GM21825 (cell line): ENCODE results near the gene PRADC1.
"Not testable (repeated sequence)": the region's sequence is repeated elsewhere in the genome, so short reads cannot be mapped to it uniquely, and the experiment has no call there.

Experiments
- ATAC-seq: cut with Tn5 transposase; IDR thresholded peaks from one replicate; pipeline ENCODE4 v1.9.1; 2021; ENCODE audit warnings: mild to moderate bottlenecking, moderate library complexity; ENCODE audit not compliant: unreplicated experiment

The PRADC1 gene

GRCh38 chr2:73205611-73206010 is 27.4 kb downstream of the PRADC1 start:
- no peak for ATAC-seq

GRCh38 chr2:73203055-73203681 is 29.9 kb downstream of the PRADC1 start:
- ATAC-seq = no peak

GRCh38 chr2:73202156-73203054 is 30.6 kb downstream of the PRADC1 start, which contains the start of gene NOTO:
Gene NOTO (plus strand): TSS chr2:73202574. CDS start chr2:73202667, 93 bp downstream.
- no peak for ATAC-seq

- ATAC-seq = not testable (repeated sequence)
Observed at GRCh38 chr2:73200281-73200680, 32.8 kb downstream of the PRADC1 start.

- ATAC-seq = no peak
Observed at GRCh38 chr2:73197579-73197978, 35.5 kb downstream of the PRADC1 start.

GRCh38 chr2:73187549-73187948 is 45.5 kb downstream of the PRADC1 start:
- no peak for ATAC-seq

- ATAC-seq = no peak
Observed at GRCh38 chr2:73185965-73186364, 47.1 kb downstream of the PRADC1 start.
